Measurements from ENCODE around the gene BTBD8.

DNA sequence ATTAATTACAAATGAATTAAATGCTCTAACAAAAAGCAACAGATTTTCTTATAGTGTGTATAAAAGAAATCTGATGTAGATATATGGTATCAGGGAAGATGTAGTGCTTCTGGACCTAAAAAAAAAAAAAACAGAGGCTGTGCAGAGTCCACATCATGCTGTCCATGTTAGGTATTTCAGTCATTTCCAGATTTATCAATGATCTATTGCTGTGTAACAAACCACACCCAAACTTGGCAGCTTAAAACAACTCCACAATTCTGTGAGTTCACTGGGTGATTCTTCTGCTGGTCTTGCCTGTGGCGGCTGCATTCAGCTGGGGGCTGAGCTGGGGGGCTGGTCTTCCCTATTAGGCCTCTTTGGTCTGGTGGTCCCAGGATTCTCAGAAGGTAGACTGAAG, 85.2 kb downstream of the BTBD8 start:
- TF ChIP-seq, protein P1, sequence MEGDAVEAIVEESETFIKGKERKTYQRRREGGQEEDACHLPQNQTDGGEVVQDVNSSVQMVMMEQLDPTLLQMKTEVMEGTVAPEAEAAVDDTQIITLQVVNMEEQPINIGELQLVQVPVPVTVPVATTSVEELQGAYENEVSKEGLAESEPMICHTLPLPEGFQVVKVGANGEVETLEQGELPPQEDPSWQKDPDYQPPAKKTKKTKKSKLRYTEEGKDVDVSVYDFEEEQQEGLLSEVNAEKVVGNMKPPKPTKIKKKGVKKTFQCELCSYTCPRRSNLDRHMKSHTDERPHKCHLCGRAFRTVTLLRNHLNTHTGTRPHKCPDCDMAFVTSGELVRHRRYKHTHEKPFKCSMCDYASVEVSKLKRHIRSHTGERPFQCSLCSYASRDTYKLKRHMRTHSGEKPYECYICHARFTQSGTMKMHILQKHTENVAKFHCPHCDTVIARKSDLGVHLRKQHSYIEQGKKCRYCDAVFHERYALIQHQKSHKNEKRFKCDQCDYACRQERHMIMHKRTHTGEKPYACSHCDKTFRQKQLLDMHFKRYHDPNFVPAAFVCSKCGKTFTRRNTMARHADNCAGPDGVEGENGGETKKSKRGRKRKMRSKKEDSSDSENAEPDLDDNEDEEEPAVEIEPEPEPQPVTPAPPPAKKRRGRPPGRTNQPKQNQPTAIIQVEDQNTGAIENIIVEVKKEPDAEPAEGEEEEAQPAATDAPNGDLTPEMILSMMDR (conservative IDR thresholded peaks at IDR 0.05; ENCODE audit: low read length), result no peak
- no peak for TF ChIP-seq EZH2phosphoT487 (IDR thresholded peaks at IDR 0.05; ENCODE audit: borderline replicate concordance, low read depth, low read length)

Measured in OCI-LY7 (cell line).